CD1c-positive myeloid dendritic cell (primary cell): Measurements from ENCODE around the gene QRFP.

ENCODE experiments used
- DNase-seq: peaks from one replicate; pipeline ENCODE4 v3.0.0-alpha.2; 2016; ENCODE audit errors: extremely low spot score

QRFP gene

GRCh38 chr9:130872093-130872492, 24.5 kb downstream of the QRFP start:
- DNase-seq: no peak

- no peak for DNase-seq
Observed at GRCh38 chr9:130871395-130872062, 25.1 kb downstream of the QRFP start.

GRCh38 chr9:130870491-130871381, 25.9 kb downstream of the QRFP start:
- no peak for DNase-seq

GRCh38 chr9:130869250-130869649, 27.4 kb downstream of the QRFP start:
- DNase-seq: no peak

- no peak for DNase-seq
Observed at GRCh38 chr9:130868230-130868629, 28.4 kb downstream of the QRFP start.

- DNase-seq: no peak
Observed at GRCh38 chr9:130867556-130867955, 29.1 kb downstream of the QRFP start.

GRCh38 chr9:130866474-130866965, 30.1 kb downstream of the QRFP start:
- peak; percentile 69 for DNase-seq

- DNase-seq: no peak
Observed at GRCh38 chr9:130865921-130866320, 30.7 kb downstream of the QRFP start.

- DNase-seq: no peak
Observed at GRCh38 chr9:130864541-130864940, 32.1 kb downstream of the QRFP start.

GRCh38 chr9:130862747-130863146, 33.9 kb downstream of the QRFP start:
- no peak for DNase-seq

- DNase-seq: no peak
Observed at GRCh38 chr9:130862217-130862616, 34.4 kb downstream of the QRFP start.

GRCh38 chr9:130861372-130862180, 35.0 kb downstream of the QRFP start:
- no peak for DNase-seq

GRCh38 chr9:130860458-130861316, 35.9 kb downstream of the QRFP start:
- DNase-seq: no peak

- DNase-seq: no peak
Observed at GRCh38 chr9:130858739-130859705, 37.6 kb downstream of the QRFP start.

GRCh38 chr9:130857864-130858738, 38.5 kb downstream of the QRFP start:
- DNase-seq: no peak

GRCh38 chr9:130856474-130856873, 40.1 kb downstream of the QRFP start:
- no peak for DNase-seq

GRCh38 chr9:130854835-130855234, 41.8 kb downstream of the QRFP start:
- DNase-seq: no peak

- no peak for DNase-seq
Observed at GRCh38 chr9:130854092-130854491, 42.5 kb downstream of the QRFP start.

- no peak for DNase-seq
Observed at GRCh38 chr9:130852801-130853200, 43.8 kb downstream of the QRFP start.
